ENCODE data around the gene NKX3-2. TPM values are rescaled to one million over a fixed set of nuclear protein-coding genes. Genes with fewer than 3 reads are reported as not detected.

The NKX3-2 gene
- total and polyA plus RNA-seq, 5 donors from 2014 or later, result not detected

Other genes starting within 250 kb of the NKX3-2 start
- 7.5 TPM for gene RAB28, start 60.2 kb downstream of the NKX3-2 start, total RNA-seq
- gene RAB28, start 60.2 kb downstream of the NKX3-2 start, polyA plus RNA-seq, result 10 to 100 TPM; 12.2 to 18.2 (median 16.2) TPM
- 48.9 TPM for gene BOD1L1, start 83.2 kb upstream of the NKX3-2 start, total RNA-seq
- 1 to 10 TPM; 1.4 to 2.0 (median 1.6) TPM for gene BOD1L1, start 83.2 kb upstream of the NKX3-2 start, polyA plus RNA-seq